ENCODE results near the gene DAB2.

The DAB2 gene

GRCh38 chr5:39379693-39380092, 45.1 kb downstream of the DAB2 start:
- FAIRE-seq, result no peak
- no peak for TF ChIP-seq PAX5 (IDR thresholded peaks at IDR 0.05; ENCODE audit: insufficient read depth, low read length, severe bottlenecking)
- no peak for TF ChIP-seq TAF1 (IDR thresholded peaks at IDR 0.05; ENCODE audit: low read depth, low read length)
- no peak for TF ChIP-seq SPI1 (IDR thresholded peaks at IDR 0.05; ENCODE audit: low read depth, low read length)
- TF ChIP-seq POLR2A (IDR thresholded peaks at IDR 0.05; ENCODE audit: low read depth, low read length), result no peak
- TF ChIP-seq POLR2AphosphoS5 (IDR thresholded peaks at IDR 0.05; ENCODE audit: low read depth, low read length), result no peak
- no peak for TF ChIP-seq POU2F2 (IDR thresholded peaks at IDR 0.05; ENCODE audit: low read depth, low read length)
- DNase-seq (ENCODE audit: insufficient read length, low spot score), result no peak

- TF ChIP-seq POLR2A (IDR thresholded peaks at IDR 0.05; ENCODE audit: low read depth, low read length) (no peak), POU2F2 (IDR thresholded peaks at IDR 0.05; ENCODE audit: low read depth, low read length) (no peak), TAF1 (IDR thresholded peaks at IDR 0.05; ENCODE audit: low read depth, low read length) (no peak), SPI1 (IDR thresholded peaks at IDR 0.05; ENCODE audit: low read depth, low read length) (no peak), POLR2AphosphoS5 (IDR thresholded peaks at IDR 0.05; ENCODE audit: low read depth, low read length) (no peak), PAX5 (IDR thresholded peaks at IDR 0.05; ENCODE audit: insufficient read depth, low read length, severe bottlenecking) (no peak)
- DNase-seq (ENCODE audit: insufficient read length, low spot score) (no peak), FAIRE-seq (no peak)
These were observed 47.2 kb downstream of the DAB2 start for GRCh38 chr5:39377613-39378012.

GRCh38 chr5:39376293-39376714, 48.5 kb downstream of the DAB2 start:
- FAIRE-seq (peak; percentile 69), DNase-seq (ENCODE audit: insufficient read length, low spot score) (no peak)
- TF ChIP-seq POLR2AphosphoS5 (IDR thresholded peaks at IDR 0.05; ENCODE audit: low read depth, low read length) (no peak), SPI1 (IDR thresholded peaks at IDR 0.05; ENCODE audit: low read depth, low read length) (no peak), PAX5 (IDR thresholded peaks at IDR 0.05; ENCODE audit: insufficient read depth, low read length, severe bottlenecking) (no peak), POLR2A (IDR thresholded peaks at IDR 0.05; ENCODE audit: low read depth, low read length) (no peak), POU2F2 (IDR thresholded peaks at IDR 0.05; ENCODE audit: low read depth, low read length) (no peak), TAF1 (IDR thresholded peaks at IDR 0.05; ENCODE audit: low read depth, low read length) (no peak)

- TF ChIP-seq TAF1 (IDR thresholded peaks at IDR 0.05; ENCODE audit: low read depth, low read length) (no peak), POU2F2 (IDR thresholded peaks at IDR 0.05; ENCODE audit: low read depth, low read length) (no peak), PAX5 (IDR thresholded peaks at IDR 0.05; ENCODE audit: insufficient read depth, low read length, severe bottlenecking) (no peak), POLR2A (IDR thresholded peaks at IDR 0.05; ENCODE audit: low read depth, low read length) (no peak), SPI1 (IDR thresholded peaks at IDR 0.05; ENCODE audit: low read depth, low read length) (no peak), POLR2AphosphoS5 (IDR thresholded peaks at IDR 0.05; ENCODE audit: low read depth, low read length) (no peak)
- FAIRE-seq (no peak), DNase-seq (ENCODE audit: insufficient read length, low spot score) (no peak)
These were observed 51.0 kb downstream of the DAB2 start for GRCh38 chr5:39373791-39374190.

DNA sequence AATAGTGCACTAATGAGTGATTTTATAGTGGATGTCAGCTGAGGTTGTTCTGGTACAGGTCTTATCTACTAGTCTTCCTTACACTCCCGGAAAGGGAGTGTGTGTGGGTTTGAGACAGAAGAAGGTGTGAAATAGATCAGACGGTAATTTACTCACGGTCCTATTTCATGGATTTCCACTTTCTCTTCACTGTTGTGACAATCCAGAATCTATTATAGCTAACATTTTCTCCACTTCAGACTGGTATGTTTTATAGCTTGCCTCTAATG, 53.5 kb downstream of the DAB2 start:
- DNase-seq (ENCODE audit: insufficient read length, low spot score) (no peak), FAIRE-seq (no peak)
- TF ChIP-seq POU2F2 (IDR thresholded peaks at IDR 0.05; ENCODE audit: low read depth, low read length) (no peak), POLR2AphosphoS5 (IDR thresholded peaks at IDR 0.05; ENCODE audit: low read depth, low read length) (no peak), SPI1 (IDR thresholded peaks at IDR 0.05; ENCODE audit: low read depth, low read length) (no peak), PAX5 (IDR thresholded peaks at IDR 0.05; ENCODE audit: insufficient read depth, low read length, severe bottlenecking) (no peak), TAF1 (IDR thresholded peaks at IDR 0.05; ENCODE audit: low read depth, low read length) (no peak), POLR2A (IDR thresholded peaks at IDR 0.05; ENCODE audit: low read depth, low read length) (no peak)

GRCh38 chr5:39370555-39371366, 54.0 kb downstream of the DAB2 start:
- FAIRE-seq, result no peak
- TF ChIP-seq POLR2AphosphoS5 (IDR thresholded peaks at IDR 0.05; ENCODE audit: low read depth, low read length), result no peak
- TF ChIP-seq POU2F2 (IDR thresholded peaks at IDR 0.05; ENCODE audit: low read depth, low read length), result no peak
- no peak for TF ChIP-seq TAF1 (IDR thresholded peaks at IDR 0.05; ENCODE audit: low read depth, low read length)
- no peak for TF ChIP-seq POLR2A (IDR thresholded peaks at IDR 0.05; ENCODE audit: low read depth, low read length)
- TF ChIP-seq SPI1 (IDR thresholded peaks at IDR 0.05; ENCODE audit: low read depth, low read length), result no peak
- TF ChIP-seq PAX5 (IDR thresholded peaks at IDR 0.05; ENCODE audit: insufficient read depth, low read length, severe bottlenecking), result no peak
- no peak for DNase-seq (ENCODE audit: insufficient read length, low spot score)

- TF ChIP-seq PAX5 (IDR thresholded peaks at IDR 0.05; ENCODE audit: insufficient read depth, low read length, severe bottlenecking) (no peak), POLR2A (IDR thresholded peaks at IDR 0.05; ENCODE audit: low read depth, low read length) (no peak)
- FAIRE-seq (no peak), DNase-seq (ENCODE audit: insufficient read length, low spot score) (no peak)
These were observed 55.5 kb downstream of the DAB2 start for GRCh38 chr5:39369123-39369815.

DNA sequence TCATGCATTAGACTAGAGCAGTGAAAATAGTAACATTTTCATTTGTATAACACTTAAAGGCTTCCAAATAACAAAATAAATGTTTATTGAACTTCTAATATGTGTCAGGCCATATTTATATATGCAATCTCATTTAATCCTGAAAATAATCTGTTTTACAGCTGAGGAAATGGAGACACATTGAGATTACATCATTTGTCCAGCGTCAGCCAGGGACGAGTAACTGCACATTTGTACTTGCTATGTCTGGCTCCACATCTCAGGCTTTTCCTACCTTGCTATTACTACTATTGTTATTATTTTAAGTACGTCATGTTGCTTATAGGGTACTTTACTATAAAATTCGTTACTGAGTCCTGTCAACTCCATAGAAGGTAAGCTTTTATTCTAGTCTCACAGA, 56.7 kb downstream of the DAB2 start:
- DNase-seq (ENCODE audit: insufficient read length, low spot score), result no peak
- TF ChIP-seq PAX5 (IDR thresholded peaks at IDR 0.05; ENCODE audit: insufficient read depth, low read length, severe bottlenecking) (no peak), POU2F2 (IDR thresholded peaks at IDR 0.05; ENCODE audit: low read depth, low read length) (no peak), POLR2A (IDR thresholded peaks at IDR 0.05; ENCODE audit: low read depth, low read length) (no peak), POLR2AphosphoS5 (IDR thresholded peaks at IDR 0.05; ENCODE audit: low read depth, low read length) (no peak), TAF1 (IDR thresholded peaks at IDR 0.05; ENCODE audit: low read depth, low read length) (no peak), SPI1 (IDR thresholded peaks at IDR 0.05; ENCODE audit: low read depth, low read length) (no peak)
- no peak for FAIRE-seq

- TF ChIP-seq TAF1 (IDR thresholded peaks at IDR 0.05; ENCODE audit: low read depth, low read length) (no peak), SPI1 (IDR thresholded peaks at IDR 0.05; ENCODE audit: low read depth, low read length) (no peak), PAX5 (IDR thresholded peaks at IDR 0.05; ENCODE audit: insufficient read depth, low read length, severe bottlenecking) (no peak), POU2F2 (IDR thresholded peaks at IDR 0.05; ENCODE audit: low read depth, low read length) (no peak), POLR2A (IDR thresholded peaks at IDR 0.05; ENCODE audit: low read depth, low read length) (no peak), POLR2AphosphoS5 (IDR thresholded peaks at IDR 0.05; ENCODE audit: low read depth, low read length) (no peak)
- FAIRE-seq (no peak), DNase-seq (ENCODE audit: insufficient read length, low spot score) (no peak)
These were observed 57.1 kb downstream of the DAB2 start for GRCh38 chr5:39367711-39368110.

Measured in GM12891 (cell line).